ENCODE measurements around the gene GNPDA1.

GNPDA1 gene

DNA sequence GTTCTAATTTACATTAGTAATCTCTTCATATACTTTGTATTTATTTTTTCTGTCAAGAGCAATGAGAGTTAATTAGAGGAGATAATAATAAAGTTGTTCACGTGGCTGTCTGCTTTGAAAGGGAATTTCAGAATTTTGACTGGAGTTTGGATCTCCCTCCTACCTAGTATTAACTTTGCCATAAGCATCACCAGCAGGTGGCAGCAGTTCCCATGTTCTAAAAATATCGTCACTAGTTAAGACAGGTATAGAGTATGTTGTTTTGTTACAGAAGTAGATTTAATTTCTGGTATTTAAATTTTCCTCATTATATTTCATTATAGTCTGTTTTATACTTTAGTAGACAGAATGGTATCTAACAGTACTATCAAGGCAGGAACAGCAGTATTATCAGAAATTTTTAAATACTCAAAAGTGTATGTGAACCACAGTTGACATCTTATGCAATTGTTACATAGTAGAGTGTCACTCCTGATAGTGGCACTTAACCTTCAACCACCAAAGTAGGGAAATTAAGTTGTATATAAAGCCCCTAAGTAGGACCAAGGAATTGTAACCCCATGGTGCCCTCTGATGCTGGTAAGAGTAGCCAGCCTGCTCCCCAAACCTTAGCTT is 20.4 kb downstream of the GNPDA1 start:
- DNase-seq (ENCODE audit: low read depth): peak; percentile 45

DNA sequence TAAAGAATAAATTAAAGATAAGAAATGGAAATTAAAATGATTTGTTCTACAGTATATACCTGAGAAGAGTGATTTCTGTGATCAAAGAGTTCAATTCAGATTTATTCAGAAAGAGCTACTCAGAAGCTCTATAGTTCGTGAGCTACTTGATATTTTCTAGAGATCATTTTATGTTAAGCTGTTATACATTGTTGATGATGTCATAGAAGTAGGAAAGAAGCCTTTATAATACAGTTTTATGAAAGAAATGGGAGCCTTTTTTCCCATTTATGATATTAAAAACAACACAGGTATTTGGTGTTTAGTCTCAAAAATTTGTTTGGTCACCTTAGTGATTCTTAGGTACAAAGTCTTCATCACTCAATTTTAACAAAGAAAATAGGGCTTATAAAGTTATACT is 23.1 kb downstream of the GNPDA1 start:
- DNase-seq (ENCODE audit: low read depth): no peak

DNA sequence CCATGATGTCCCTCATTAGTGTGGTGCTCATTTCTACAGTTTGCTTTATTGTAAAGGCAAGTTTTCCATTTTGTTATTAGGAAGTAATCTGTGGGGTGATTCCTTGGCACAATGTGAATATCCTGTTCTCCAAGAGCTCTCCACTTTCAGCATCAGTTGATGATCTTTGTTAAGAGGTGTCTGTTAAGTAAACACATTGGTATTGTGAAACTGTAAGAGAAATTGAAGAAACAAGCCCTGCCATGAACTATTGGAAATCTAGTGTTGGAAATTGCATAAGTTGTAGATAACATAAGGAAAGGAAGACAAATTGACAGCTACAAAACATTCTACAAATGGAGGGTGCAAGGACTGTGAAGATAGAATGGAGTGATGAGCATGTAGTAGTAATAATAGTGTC is 26.8 kb downstream of the GNPDA1 start:
- peak; percentile 59 for DNase-seq (ENCODE audit: low read depth)

DNA sequence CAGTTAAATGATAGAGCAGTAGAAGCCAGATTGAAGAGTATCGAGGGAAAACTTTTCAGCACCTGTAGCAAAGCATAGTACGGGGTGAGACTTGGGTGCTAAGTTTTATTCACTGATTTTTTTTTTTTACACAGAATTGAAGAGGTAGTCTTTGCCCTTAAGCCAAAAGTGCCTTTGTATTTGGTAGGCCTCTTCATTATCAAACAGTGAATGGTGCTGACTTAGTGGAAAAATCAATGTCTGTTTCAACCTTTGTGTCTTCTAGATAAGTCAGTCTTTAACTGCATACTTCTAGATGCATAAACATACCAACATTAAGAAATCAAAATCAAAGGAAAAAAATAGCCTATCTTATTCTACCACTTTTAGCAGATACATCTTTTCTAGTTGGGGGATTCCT is 30.2 kb downstream of the GNPDA1 start:
- DNase-seq (ENCODE audit: low read depth): no peak

DNA sequence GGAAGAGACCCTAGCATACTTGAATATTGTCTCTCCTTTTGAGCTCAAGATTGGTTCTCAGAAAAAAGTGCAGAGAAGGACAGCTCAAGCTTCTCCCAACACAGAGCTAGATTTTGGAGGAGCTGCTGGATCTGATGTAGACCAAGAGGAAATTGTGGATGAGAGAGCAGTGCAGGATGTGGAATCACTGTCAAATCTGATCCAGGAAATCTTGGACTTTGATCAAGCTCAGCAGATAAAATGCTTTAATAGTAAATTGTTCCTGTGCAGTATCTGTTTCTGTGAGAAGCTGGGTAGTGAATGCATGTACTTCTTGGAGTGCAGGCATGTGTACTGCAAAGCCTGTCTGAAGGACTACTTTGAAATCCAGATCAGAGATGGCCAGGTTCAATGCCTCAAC is 34.4 kb downstream of the GNPDA1 start:
- DNase-seq (ENCODE audit: low read depth): no peak

DNA sequence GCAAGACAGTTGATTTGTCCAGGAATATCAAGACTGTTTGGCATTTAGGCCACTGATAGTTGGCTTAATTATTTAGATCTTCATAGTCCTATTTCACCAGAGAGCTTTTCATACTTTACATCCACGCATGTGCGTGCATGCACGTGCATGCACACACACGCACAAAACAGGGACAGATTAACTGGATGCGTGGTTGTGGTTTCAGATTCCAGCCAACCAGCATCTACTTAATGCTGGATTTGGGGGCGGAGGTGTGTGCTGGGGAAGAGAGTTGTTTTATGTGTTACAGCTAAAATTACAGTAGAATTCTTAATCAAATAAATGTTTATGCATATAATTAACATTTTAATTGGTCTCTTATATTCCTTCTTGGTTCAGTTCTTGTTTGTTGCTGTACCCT is 36.7 kb downstream of the GNPDA1 start:
- DNase-seq (ENCODE audit: low read depth): no peak

DNA sequence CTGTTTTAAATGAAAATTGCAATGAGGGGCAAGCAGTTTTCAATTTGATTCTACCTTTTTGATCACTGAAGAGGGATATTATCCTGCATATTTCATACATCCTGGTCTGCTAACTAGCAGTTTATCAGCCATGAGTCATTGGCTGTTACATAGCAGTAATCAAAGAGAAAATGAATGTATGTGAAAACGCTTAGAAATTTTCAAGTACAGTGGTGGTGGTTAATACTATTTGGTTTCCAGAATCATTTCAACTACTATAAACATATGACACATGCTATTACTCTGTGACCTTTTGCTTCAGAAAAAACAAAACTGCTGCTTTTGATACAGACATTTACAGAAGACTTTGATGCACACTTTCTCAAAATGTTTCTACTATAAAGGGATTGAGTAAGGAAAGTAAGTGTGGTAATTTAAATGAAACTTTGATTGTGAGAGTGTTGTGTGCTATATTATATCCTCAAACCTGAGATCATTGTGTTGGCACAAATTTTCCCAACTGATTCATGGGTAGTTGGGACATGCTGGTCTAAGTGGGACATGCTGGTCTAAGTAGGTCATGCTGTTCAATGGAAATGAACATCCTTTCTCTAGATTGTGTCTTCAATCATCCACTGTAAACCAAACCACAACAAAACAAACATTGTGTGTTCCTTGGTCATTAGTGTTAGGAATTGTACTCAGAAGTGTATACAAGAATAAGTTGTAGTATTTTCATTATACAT is 38.8 kb downstream of the GNPDA1 start:
- peak; percentile 89 for DNase-seq (ENCODE audit: low read depth)

DNA sequence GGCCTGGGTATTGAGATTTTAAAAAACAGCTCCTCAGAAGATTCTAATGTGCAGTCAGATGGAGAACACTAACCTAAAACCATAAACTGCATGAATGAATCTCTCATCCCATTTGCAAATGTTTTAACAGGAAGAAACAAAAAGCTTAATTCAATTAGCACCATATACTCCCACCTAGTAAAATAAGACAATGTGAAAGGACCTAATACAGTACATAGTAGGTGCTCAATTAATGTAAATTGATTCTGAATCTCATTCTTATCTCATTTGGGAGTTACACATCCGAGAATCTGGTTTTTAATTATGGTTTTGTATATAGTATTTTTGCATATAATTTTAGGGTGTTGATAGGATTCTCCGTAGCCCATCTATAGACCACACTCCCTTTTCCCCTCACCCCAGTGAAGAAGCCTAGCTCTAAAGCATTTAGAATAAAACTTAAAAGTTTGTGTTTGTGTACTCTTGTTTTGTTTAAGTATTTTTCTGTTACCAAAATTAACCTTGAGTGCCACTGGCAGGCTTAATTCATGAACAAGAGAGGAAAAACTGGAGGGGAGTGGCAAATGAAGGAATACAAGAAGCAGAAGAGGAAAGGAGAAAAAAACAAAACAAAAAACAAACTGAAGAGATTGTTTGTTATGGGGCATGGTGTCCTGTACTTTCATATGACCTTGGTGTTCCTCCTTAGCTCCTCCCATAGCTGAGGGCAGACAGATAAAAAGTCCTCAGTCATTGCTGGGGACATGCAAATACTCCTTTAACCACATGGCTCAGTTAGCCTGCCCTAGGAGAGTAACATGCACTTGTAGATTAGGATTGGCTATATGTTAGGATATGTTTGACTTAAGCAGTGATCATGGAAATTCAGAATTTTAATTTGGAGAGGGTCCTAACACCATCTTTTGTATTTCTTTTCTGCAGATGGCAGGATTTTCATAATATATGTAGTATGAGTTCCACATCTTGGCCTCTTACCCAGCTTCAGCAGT is 42.8 kb downstream of the GNPDA1 start:
- DNase-seq (ENCODE audit: low read depth): no peak

DNA sequence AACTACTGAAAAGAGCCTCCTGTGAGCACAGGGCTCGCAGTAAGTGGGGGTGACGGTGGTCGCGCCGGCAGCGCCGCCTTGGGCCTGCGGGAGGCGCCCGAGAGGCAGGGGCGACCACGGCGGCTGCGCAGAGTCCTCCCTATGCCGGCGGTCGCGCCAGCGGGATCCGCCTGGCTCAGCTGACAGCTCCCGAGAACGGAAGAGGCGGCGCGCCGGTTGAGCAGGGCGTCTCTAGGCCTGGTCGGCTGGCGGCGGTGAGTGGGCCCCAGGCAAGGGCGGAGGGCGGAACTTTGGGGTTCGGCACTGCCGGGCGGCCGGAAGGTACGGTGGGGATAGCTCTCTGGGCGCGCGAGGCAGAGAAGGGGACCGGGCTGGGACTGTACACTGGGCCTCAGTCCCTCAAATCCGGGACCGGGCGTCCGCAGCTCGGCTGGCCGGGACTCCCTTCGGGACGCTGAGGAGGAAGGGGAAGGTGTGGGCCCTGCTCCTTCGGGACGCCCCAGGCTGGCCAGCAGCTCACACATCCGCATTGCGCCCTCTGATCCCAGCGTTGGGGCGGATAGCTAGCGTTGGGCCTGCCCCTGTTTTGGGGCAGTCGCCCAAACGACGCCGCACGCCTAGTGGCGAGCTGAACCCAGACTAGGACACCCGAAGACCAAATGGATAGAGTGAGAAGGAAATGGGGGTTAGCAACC is 43.8 kb downstream of the GNPDA1 start, which contains the start of gene RNF14:
Gene RNF14, plus strand, starts transcription at position 192 of the 695 bp plus-strand sequence. CDS start 4,484 bp downstream, outside the sequence.
- DNase-seq (ENCODE audit: low read depth): peak; percentile 95

DNA sequence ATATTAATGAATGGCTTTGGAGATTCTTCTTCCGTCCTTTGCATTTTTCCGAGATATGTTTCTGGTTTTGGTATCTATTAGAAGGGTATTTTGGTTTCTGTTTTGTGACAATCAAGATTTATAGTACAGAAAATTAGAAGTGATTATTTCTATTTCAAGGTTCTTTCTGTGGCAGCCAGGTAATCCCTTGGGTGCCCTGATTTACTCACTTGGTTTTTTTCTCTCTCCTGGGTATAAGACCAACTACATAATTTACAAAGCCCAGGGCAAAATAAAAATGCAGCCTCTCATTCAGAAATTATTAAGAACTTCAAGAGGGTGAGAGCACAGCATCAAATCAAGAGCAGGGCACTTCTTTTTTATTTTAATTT is 45.9 kb downstream of the GNPDA1 start:
- no peak for DNase-seq (ENCODE audit: low read depth)

DNA sequence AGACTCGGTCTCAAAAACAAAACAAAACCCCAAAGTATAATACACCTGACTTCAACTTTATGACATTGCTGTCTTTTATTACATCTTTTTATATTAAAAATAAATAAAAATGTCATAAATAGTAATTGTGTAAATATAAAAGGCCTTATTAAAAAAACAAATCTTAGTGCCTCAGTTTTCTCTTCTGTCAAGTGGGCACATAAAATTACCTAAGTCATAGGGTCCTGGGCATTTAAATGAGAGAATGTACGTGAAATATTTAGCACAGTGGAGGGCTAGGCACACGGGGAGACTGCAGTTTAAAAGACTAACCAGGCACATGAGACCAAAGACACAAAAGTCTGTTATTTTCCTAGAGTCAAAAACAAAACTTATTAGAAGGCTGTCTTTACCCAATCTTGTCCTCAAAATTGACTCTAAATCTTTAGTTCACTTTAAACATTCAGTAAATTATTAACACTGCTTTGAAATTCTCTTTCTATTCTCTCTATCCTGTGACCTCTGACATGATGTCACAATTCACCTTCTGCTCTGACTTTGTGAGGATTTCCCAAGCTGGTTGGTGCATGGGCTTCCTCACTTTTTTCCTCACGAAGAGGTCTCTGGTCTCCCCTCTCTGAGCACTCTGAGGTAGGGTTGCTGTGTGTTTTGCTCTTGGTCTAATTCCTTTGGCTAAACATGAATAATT is 46.4 kb downstream of the GNPDA1 start:
- no peak for DNase-seq (ENCODE audit: low read depth)

DNA sequence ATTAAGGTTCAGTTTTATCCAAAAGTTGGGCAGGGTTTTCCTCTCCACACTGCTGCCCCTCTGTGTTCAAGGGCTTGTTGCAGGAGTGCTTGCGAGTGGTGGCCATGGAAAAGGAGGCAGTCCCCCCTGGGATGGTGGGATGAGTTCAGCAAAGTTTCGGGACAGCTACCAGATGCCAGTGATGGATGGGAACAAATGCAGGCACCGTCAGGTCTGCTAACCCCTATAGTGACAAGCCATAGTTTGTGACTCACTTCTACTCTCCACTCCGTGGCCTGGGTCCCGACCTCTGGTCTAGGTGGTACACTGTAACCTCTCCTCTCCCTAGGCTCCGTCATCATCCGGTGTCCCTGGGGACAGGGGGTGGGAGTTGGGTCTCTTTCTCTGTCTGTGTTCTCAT is 47.8 kb downstream of the GNPDA1 start:
- DNase-seq (ENCODE audit: low read depth): no peak

DNA sequence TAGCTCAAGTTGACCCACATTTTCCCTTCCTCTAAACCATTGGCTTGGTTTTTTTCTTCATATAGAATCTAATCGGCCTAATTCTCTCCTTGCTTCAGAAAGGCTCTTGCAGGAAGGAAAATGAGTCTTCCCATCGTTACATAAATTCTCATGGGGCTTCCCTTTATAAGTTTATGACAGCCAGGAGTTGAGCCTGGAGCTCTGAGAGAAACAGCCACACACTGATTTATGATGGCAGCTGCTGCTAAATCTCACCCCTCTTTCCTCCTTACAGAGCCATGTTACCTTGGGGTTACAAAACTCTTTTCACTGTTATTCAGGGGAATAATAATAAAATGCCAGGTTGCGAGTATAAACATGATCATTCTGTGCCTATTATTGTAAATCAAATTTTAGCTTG is 49.1 kb downstream of the GNPDA1 start:
- DNase-seq (ENCODE audit: low read depth): no peak

DNA sequence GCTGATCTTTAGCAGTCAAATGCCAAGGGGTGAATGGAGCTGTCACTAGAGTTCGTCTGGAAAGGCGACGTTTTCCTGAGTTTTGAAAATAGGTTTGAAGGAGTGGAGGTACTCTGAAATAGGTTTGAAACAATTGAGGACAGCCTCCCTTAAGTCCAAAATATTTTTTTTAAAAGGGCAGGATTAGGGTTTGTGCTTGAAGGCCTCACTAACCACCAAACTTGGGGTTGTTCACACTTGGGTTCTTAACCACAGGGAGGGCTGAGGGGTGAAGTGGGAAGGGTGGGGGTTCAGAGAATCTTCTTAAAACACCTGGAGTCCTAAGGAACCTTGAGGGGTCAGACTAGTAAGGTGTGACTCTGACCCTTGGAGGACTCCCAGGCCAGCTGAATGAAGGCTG is 51.4 kb downstream of the GNPDA1 start:
- no peak for DNase-seq (ENCODE audit: low read depth)

DNA sequence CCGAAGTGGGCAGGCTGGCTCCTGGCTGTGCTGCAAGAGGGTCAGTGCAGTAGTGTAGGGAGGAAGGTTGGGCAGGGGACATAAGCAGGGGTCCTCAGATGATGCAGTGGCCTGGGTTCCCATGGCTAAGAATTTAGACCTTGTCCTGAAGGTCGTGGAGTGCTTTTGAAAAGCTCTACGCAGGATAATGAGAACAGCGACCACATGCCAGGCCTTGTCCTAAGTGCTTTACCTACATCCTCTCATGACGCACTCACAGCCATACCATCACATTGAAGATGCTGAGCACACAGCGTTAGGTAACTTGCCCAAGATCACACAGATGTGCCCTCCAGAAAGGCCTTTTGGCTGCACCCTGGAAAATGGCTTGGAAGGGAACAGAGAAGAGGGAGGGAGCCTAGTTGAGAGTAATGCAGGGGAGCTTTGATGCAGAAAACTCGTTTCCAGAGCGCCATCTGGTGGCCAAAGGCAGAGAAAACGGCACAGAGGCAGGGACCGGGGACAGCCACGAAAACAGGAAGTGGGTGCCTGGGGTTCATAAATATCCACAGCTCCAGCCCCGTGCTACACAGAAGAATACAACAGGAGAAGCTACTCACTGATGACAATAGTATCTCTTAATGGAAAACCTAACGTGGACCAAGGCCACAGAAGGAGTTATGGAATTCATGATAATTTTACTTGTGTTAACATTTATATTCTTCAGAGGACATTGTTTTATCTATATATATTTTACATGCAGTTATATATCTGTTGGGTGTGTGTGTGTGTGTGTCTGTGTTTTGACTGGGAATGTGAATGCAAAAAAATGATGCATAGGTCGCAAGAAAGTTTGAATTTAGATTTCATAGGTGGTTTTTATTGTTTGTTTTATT is 52.1 kb downstream of the GNPDA1 start:
- DNase-seq (ENCODE audit: low read depth): peak; percentile 73

DNA sequence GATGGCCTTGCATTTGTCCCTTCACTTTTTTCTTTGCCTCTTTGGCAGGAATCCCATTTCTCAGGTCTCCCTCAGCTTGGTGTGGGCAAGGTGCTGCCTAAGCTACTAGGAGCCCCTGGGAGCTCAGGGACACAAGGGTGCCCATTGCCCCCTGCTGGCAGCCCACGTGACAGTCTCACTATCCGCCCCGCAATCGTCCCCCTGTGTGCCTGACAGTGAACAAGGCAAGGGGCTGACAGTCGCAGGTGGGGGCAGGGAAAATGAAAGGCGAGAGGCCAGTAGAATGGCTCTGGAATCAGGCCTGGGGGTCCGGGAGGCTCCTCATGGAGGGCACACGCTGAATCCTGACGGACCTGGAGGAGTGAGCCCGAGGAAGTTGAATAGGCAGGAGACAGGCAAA is 52.8 kb downstream of the GNPDA1 start:
- DNase-seq (ENCODE audit: low read depth): no peak

DNA sequence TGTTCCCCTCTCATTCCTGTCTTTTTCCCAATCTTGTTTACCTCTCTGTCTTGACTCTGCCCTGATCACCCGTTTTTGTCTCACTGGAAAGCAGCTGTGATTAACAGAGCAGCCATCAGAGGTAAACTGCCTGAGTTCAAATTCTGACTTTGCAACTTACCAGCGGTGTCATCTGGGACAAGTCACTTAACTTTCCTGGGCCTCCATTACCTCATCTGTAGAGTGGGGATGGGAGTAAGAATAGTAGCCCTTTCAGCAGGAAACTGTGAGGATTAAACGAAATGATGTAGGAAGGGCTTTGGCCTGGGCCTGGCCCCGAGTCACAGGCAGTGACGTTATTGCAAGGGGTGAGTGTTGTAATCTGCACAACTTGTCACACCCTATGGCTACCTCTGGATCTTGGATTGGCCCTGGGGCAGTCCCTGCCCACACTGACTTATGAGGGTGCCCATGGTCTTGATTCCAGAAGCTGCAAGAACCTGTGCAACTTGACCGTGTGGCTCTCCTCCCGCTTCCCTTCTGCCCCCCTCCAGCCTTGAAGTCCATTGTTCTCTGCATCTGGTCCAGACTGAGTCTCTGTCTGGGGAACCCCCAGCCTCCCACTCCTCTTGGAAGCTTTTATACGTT is 54.2 kb downstream of the GNPDA1 start:
- DNase-seq (ENCODE audit: low read depth): no peak

DNA sequence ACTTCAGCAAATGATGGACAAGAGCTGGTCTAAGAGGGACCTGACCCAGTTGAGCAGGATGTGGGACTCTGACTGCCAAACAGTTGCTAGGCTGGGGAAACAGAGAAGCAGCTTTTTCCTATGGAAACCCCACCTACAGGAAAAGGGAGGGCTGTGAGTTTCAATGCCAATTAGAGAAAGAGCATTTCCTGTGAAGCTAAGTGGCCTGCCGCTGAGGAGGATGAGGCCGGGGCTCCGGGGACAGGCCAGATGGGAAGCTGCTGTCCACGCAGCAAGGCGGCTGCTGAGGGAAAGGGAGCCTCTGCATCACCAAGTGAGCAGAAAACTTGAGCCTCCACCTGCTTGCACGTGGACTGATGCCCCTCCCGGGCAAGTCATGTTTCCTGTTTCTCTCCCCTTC is 54.7 kb downstream of the GNPDA1 start, which contains the start of gene PCDH12:
Gene PCDH12, minus strand, starts transcription at position 90 of the 400 bp plus-strand sequence. CDS start 351 bp downstream, outside the sequence.
- no peak for DNase-seq (ENCODE audit: low read depth)

DNA sequence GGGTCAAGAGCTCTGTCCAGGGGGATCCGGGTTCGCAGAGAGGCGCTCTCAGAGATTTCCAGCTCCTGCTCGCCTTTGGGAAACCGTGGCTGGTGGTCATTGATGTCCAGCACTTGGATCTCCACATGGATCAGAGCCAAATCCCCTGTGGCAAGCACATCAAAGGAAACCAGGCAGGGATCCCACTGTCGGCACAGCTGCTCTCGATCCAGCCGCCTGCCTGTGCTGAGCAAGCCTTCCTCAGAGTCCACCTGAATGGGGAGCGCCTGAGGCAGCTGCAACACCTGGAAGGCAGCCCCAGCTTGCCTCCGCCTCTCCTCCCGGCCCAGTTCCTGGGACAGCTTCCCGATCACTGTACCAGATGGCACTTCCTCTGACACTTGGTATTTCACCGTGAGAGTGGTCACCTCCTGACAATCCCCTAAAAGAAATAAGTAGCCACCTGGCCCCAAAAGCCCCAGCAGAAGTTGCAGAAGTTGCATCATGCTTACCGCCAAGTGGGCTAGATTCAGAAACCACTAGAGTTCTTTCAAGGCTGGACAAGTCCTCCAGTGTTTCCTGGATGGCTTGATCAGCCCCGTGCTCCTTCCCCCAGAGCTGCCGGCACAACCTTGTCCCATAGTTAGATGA is 55.3 kb downstream of the GNPDA1 start:
- DNase-seq (ENCODE audit: low read depth): no peak

All from iris pigment epithelial cell (primary cell).